OCI-M1 (cell line): ENCODE results near the gene CSH1.
"Not testable (repeated sequence)": the region's sequence is repeated elsewhere in the genome, so short reads cannot be mapped to it uniquely, and the experiment has no call there.

Experiments used
- DNase-seq: peaks from one replicate; lab custom pipeline; 2025; lab: John Stamatoyannopoulos, UW

The CSH1 gene

GRCh38 chr17:63928966-63929695 is 32.8 kb upstream of the CSH1 start:
- no peak for DNase-seq

GRCh38 chr17:63928172-63928666 is 31.8 kb upstream of the CSH1 start:
- DNase-seq, result no peak

GRCh38 chr17:63927464-63928171 is 31.2 kb upstream of the CSH1 start:
- no peak for DNase-seq

- DNase-seq, result no peak
Observed at GRCh38 chr17:63926164-63926563, 29.8 kb upstream of the CSH1 start.

- no peak for DNase-seq
Observed at GRCh38 chr17:63925615-63926014, 29.2 kb upstream of the CSH1 start.

- DNase-seq, result not testable (repeated sequence)
Observed at GRCh38 chr17:63922402-63922801, 26.0 kb upstream of the CSH1 start.

GRCh38 chr17:63920779-63921178 is 24.4 kb upstream of the CSH1 start:
- not testable (repeated sequence) for DNase-seq

GRCh38 chr17:63920050-63920449 is 23.7 kb upstream of the CSH1 start:
- not testable (repeated sequence) for DNase-seq

GRCh38 chr17:63919311-63919723 is 22.9 kb upstream of the CSH1 start:
- peak; percentile 61 for DNase-seq

GRCh38 chr17:63918789-63919305 is 22.5 kb upstream of the CSH1 start, which contains the start of gene GH1:
Gene GH1 (minus strand): TSS chr17:63918839. CDS start chr17:63918776, 63 bp downstream.
- not testable (repeated sequence) for DNase-seq

GRCh38 chr17:63918305-63918704 is 21.9 kb upstream of the CSH1 start:
- DNase-seq, result no peak

GRCh38 chr17:63917646-63918045 is 21.3 kb upstream of the CSH1 start:
- no peak for DNase-seq

- DNase-seq, result not testable (repeated sequence)
Observed at GRCh38 chr17:63917206-63917605, 20.8 kb upstream of the CSH1 start.

- DNase-seq, result no peak
Observed at GRCh38 chr17:63916566-63917185, 20.3 kb upstream of the CSH1 start.

- not testable (repeated sequence) for DNase-seq
Observed at GRCh38 chr17:63915753-63916152, 19.4 kb upstream of the CSH1 start.

- DNase-seq, result no peak
Observed at GRCh38 chr17:63914471-63914870, 18.1 kb upstream of the CSH1 start.

- peak; percentile 60 for DNase-seq
Observed at GRCh38 chr17:63911657-63912100, 15.3 kb upstream of the CSH1 start.

- no peak for DNase-seq
Observed at GRCh38 chr17:63911041-63911635, 14.8 kb upstream of the CSH1 start, which contains the start of gene CSHL1. Gene CSHL1 (minus strand): TSS chr17:63911258. CDS start chr17:63911196, 62 bp downstream.

GRCh38 chr17:63910096-63910495 is 13.7 kb upstream of the CSH1 start:
- no peak for DNase-seq

- not testable (repeated sequence) for DNase-seq
Observed at GRCh38 chr17:63909586-63909985, 13.2 kb upstream of the CSH1 start.

- DNase-seq, result peak; percentile 49
Observed at GRCh38 chr17:63907161-63907778, 10.9 kb upstream of the CSH1 start.
